GM12892 (cell line): ENCODE results near the gene LRPPRC.

ENCODE experiments used
- DNase-seq: peaks from one replicate; pipeline ENCODE4 v3.0.0; 2011; ENCODE audit not compliant: insufficient read length
- FAIRE-seq: peaks from 2 replicates; lab custom pipeline; 2011; peaks lifted over from hg19 to GRCh38; lab: Jason Lieb, UNC
- POLR2A ChIP-seq: IDR thresholded peaks from 2 replicates; pipeline ENCODE4 v1.6.1; 2011; ENCODE audit warnings: low read depth, low read length, control low read depth
- POLR2AphosphoS5 ChIP-seq: IDR thresholded peaks from 2 replicates; pipeline ENCODE4 v1.6.1; 2011; ENCODE audit warnings: low read depth, low read length, control low read depth
- TAF1 ChIP-seq: IDR thresholded peaks from 2 replicates; pipeline ENCODE4 v1.6.1; 2011; ENCODE audit warnings: low read depth, mild to moderate bottlenecking, control low read depth, low read length, borderline replicate concordance

LRPPRC gene

DNA sequence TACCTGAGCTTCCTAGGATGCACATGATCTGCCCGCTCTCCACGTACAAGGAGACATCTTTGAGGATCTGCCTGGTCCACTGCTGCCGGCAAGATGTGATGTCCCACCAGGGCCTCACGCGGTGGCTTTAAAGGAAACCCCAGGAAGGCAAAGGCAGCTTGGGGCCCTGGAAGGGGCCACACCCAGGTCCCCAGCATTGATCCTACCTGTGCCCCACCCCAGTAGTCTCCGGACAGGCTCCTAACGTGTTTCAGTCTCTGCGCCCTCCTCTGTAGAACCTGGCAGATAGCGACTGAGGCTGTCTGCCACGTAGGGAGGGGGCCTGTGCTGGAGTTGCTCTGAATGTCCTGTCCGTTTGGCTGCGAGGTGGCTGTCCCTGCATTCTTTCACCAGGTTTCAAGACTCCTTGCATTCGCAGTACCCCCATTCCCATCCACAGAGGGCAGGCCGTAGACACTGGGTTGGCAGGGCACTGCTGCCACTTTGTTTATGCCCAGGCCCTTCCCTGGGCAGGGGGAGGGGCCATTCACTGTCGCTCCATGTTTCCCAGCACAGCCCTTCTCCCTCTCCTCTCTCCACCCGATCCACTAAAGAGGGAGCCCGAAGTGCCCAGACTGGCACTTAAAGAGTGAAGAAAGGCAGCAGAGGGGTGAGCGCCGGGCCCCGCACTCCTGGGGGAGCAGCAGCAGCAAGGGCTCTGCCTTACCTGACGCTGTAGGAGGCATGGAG lies 157.8 kb downstream of the LRPPRC start:
- no peak for DNase-seq
- FAIRE-seq, result no peak
- TF ChIP-seq TAF1, result no peak
- no peak for TF ChIP-seq POLR2AphosphoS5
- no peak for TF ChIP-seq POLR2A

DNA sequence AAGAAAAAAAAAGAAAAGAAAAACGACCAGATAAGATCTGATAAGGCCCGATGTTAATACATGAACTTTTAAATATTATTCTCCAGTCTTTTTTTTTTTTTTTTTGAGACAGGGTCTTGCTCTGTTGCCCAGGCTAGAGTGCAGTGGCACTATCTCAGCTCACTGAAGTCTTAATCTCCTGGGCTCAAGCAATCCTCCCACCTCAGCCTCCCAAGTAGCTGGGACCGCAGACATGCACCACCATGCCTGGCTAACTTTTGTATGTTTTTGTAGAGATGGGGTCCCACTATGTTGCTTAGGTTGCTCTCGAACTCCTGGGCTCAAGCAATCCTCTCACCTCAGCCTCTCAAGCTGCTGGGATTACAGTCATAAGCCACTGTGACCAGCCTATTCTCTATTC lies 158.8 kb downstream of the LRPPRC start:
- TF ChIP-seq POLR2AphosphoS5, result no peak
- TF ChIP-seq POLR2A, result no peak
- no peak for TF ChIP-seq TAF1
- DNase-seq (no peak), FAIRE-seq (no peak)
